Mammary epithelial cell (primary cell): ENCODE measurements around the gene BCDIN3D.

Experiments
- CTCF ChIP-seq, 2 donors: IDR thresholded peaks in 1 of 2; conservative IDR thresholded peaks in 1 of 2; 2 replicates each; pipeline ENCODE4 v1.5.1; 2011 to 2012; ENCODE audit warnings: inconsistent platforms in 2 of 2, low read length in 2 of 2, mild to moderate bottlenecking in 2 of 2, control low read depth in 1 of 2, low read depth in 1 of 2; ENCODE audit not compliant: insufficient read depth in 1 of 2; ENCODE audit errors: extremely low read depth in 1 of 2
- EZH2 ChIP-seq: IDR thresholded peaks from 2 replicates; pipeline ENCODE4 v1.6.1; 2012; ENCODE audit warnings: low read length, inconsistent platforms, borderline replicate concordance

- TF ChIP-seq CTCF (conservative IDR thresholded peaks at IDR 0.05 in 1 of 2, IDR thresholded peaks at IDR 0.05 in 1 of 2; ENCODE audit: extremely low read depth in 1 of 2, insufficient read depth in 1 of 2, low read depth in 1 of 2, low read length in 2 of 2) (no peak), EZH2 (no peak)
Measured at GRCh38 chr12:49793620-49794019, 49.3 kb downstream of the BCDIN3D start.
